GM18499 (cell line): ENCODE data around the gene KNTC1.
"Not testable (repeated sequence)": the region's sequence is repeated elsewhere in the genome, so short reads cannot be mapped to it uniquely, and the experiment has no call there.

ENCODE experiments used
- ATAC-seq: cut with Tn5 transposase; IDR thresholded peaks from one replicate; pipeline ENCODE4 v1.9.1; 2021; ENCODE audit warnings: moderate number of reproducible peaks; ENCODE audit not compliant: insufficient read depth, unreplicated experiment

The KNTC1 gene

GRCh38 chr12:122544537-122544936 lies 17.5 kb downstream of the KNTC1 start:
- no peak for ATAC-seq

GRCh38 chr12:122545855-122546254 lies 18.8 kb downstream of the KNTC1 start:
- no peak for ATAC-seq

- ATAC-seq: no peak
These were observed 20.3 kb downstream of the KNTC1 start for GRCh38 chr12:122547330-122547729.

- ATAC-seq: no peak
These were observed 31.9 kb downstream of the KNTC1 start for GRCh38 chr12:122558745-122559641.

GRCh38 chr12:122560138-122560537 lies 33.1 kb downstream of the KNTC1 start:
- ATAC-seq: no peak

- ATAC-seq: no peak
These were observed 36.3 kb downstream of the KNTC1 start for GRCh38 chr12:122563361-122563760.

GRCh38 chr12:122566816-122567215 lies 39.8 kb downstream of the KNTC1 start:
- not testable (repeated sequence) for ATAC-seq

- no peak for ATAC-seq
These were observed 42.2 kb downstream of the KNTC1 start for GRCh38 chr12:122569288-122569687.

- not testable (repeated sequence) for ATAC-seq
These were observed 43.0 kb downstream of the KNTC1 start for GRCh38 chr12:122570006-122570405.

- ATAC-seq: no peak
These were observed 44.8 kb downstream of the KNTC1 start for GRCh38 chr12:122571821-122572220.

GRCh38 chr12:122583294-122583693 lies 56.2 kb downstream of the KNTC1 start:
- ATAC-seq: not testable (repeated sequence)

- no peak for ATAC-seq
These were observed 57.3 kb downstream of the KNTC1 start for GRCh38 chr12:122584177-122584863.

GRCh38 chr12:122590990-122591389 lies 63.9 kb downstream of the KNTC1 start:
- no peak for ATAC-seq

- ATAC-seq: not testable (repeated sequence)
These were observed 64.9 kb downstream of the KNTC1 start for GRCh38 chr12:122591966-122592365.

- not testable (repeated sequence) for ATAC-seq
These were observed 65.5 kb downstream of the KNTC1 start for GRCh38 chr12:122592543-122592942.

GRCh38 chr12:122593910-122594309 lies 66.9 kb downstream of the KNTC1 start:
- no peak for ATAC-seq

GRCh38 chr12:122596838-122597237 lies 69.8 kb downstream of the KNTC1 start:
- no peak for ATAC-seq

GRCh38 chr12:122602456-122602855 lies 75.4 kb downstream of the KNTC1 start:
- ATAC-seq: no peak

GRCh38 chr12:122604993-122605392 lies 77.9 kb downstream of the KNTC1 start:
- no peak for ATAC-seq

GRCh38 chr12:122609732-122610131 lies 82.7 kb downstream of the KNTC1 start:
- ATAC-seq: no peak

- ATAC-seq: no peak
These were observed 83.2 kb downstream of the KNTC1 start for GRCh38 chr12:122610207-122610606.
